Fibroblast of lung (primary cell): ENCODE measurements around the gene RTN4RL1. TPM values are rescaled to one million over a fixed set of nuclear protein-coding genes. Genes with fewer than 3 reads are reported as not detected.

Experiments
- DNase-seq, 2 donors: peaks; one replicate each; pipeline versions ENCODE4 v3.0.0 to v3.0.0-alpha.2; 2010; ENCODE audit warnings: low read depth in 2 of 2
- H2AFZ ChIP-seq: 2 replicates; pipeline ENCODE4 v1.5.1; 2012; ENCODE audit warnings: low read length, control low read depth, inconsistent platforms
- H3K27ac ChIP-seq: 2 replicates; pipeline ENCODE4 v1.5.1; 2011; ENCODE audit warnings: low read length, control low read depth; ENCODE audit not compliant: insufficient read depth
- H3K27me3 ChIP-seq: 2 replicates; pipeline ENCODE4 v1.5.1; 2011; ENCODE audit warnings: mild to moderate bottlenecking, low read length; ENCODE audit not compliant: control insufficient read depth, insufficient read depth
- H3K36me3 ChIP-seq: 2 replicates; pipeline ENCODE4 v1.5.1; 2011; ENCODE audit warnings: low read length; ENCODE audit not compliant: control insufficient read depth, insufficient read depth
- H3K4me1 ChIP-seq: 2 replicates; pipeline ENCODE4 v1.5.1; 2011; ENCODE audit warnings: low read length; ENCODE audit not compliant: control insufficient read depth, insufficient read depth; ENCODE audit errors: extremely low read depth
- H3K4me2 ChIP-seq: 2 replicates; pipeline ENCODE4 v1.5.1; 2011; ENCODE audit warnings: low read length, control low read depth; ENCODE audit not compliant: insufficient read depth; ENCODE audit errors: extremely low read depth
- H3K4me3 ChIP-seq, 4 experiments: fragments of 200-600 bp in 1 of 4; sonication (generic) in 1 of 4; replicated peaks in 1 of 4; 2 replicates each; pipeline ENCODE4 v1.5.1; 2011 to 2016; ENCODE audit warnings: low read length in 4 of 4, low read depth in 3 of 4, mild to moderate bottlenecking in 3 of 4, control low read depth in 2 of 4, inconsistent platforms in 1 of 4, mixed read lengths in 1 of 4; ENCODE audit not compliant: insufficient read depth in 1 of 4; ENCODE audit errors: control extremely low read depth in 1 of 4
- H3K79me2 ChIP-seq: 2 replicates; pipeline ENCODE4 v1.5.1; 2012; ENCODE audit warnings: mild to moderate bottlenecking, low read length, inconsistent platforms; ENCODE audit not compliant: control insufficient read depth, insufficient read depth
- H3K9ac ChIP-seq: 2 replicates; pipeline ENCODE4 v1.5.1; 2011; ENCODE audit warnings: mild to moderate bottlenecking, low read length, control low read depth; ENCODE audit not compliant: insufficient read depth
- H3K9me3 ChIP-seq: 2 replicates; pipeline ENCODE4 v1.5.1; 2012; ENCODE audit warnings: low read depth, low read length; ENCODE audit not compliant: control insufficient read depth, insufficient read depth
- H4K20me1 ChIP-seq: 2 replicates; pipeline ENCODE4 v1.5.1; 2011; ENCODE audit warnings: low read length; ENCODE audit not compliant: control insufficient read depth, insufficient read depth; ENCODE audit errors: extremely low read depth
- EZH2 ChIP-seq: IDR thresholded peaks from 2 replicates; pipeline ENCODE4 v1.5.1; 2012; ENCODE audit warnings: low read length, control low read depth, mild to moderate bottlenecking; ENCODE audit errors: missing control alignments
- polyA plus RNA-seq, 2 donors: library from polyadenylated mRNA; depleted of rRNA in 1 of 2; stranded (reverse) in 1 of 2; unstranded in 1 of 2; fragments of >200 nt; gene quantifications; 2 replicates each; pipeline ENCODE4 v1.2.1, GENCODE V29; 2011 to 2012; ENCODE audit warnings: missing spikeins in 1 of 2
- total RNA-seq: library from RNA; depleted of rRNA; stranded (reverse); fragments of >200 nt; gene quantifications from 2 replicates; pipeline ENCODE4 v1.2.1, GENCODE V29; 2014
- TF ChIP-seq, protein P1 (sequence below), 2 donors: IDR thresholded peaks in 1 of 2; conservative IDR thresholded peaks in 1 of 2; 1 replicate in 1 of 2; 2 replicates in 1 of 2; pipeline ENCODE4 v1.5.1; 2011 to 2012; ENCODE audit warnings: low read length in 2 of 2, control low read depth in 1 of 2, inconsistent platforms in 1 of 2, low read depth in 1 of 2, mild to moderate bottlenecking in 1 of 2

Gene RTN4RL1
- total and polyA plus RNA-seq, 2 donors (not counting 1 experiment from before 2014, with no cell fraction given), result 0.39 to 0.83 TPM

DNA sequence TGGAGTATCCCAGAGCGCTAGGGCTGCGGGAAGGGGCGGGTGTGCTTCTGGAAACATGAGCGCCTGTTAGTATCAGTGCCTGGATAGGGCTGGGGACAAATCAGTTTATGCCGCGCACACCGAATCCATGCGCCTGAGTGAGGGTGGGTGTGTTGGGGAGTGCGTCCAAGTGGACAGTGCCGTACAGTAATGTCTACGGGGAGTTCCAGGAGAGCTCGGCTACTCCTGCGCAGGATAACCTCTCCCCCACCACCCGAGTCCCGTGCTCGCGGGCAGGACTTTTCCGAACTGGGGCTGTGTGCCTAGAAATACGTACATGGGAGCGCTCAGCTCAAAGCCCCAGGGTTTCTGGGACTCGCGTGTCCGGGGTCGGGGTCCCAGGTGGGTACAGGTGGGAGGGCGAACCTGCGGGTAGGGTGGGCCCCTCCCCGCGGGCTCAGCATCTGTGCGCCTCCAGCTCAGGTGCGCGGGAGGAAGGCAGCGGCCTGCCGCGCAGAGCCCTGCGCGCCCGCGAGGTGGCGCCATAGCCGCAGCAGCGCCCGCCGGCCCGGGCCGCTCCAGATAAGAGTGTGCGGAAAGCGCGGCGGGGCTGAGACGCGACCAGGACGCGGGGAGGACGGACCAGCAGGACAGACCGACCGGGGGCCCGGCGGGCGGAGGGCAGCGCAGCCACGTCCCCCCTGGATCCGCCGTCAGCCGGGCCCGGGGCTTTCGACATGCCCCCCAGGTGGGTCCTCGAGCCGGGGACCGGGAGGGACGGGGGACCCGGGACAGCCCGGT lies 29.6 kb upstream of the RTN4RL1 start, which contains the start of gene HIC1:
TSS of gene HIC1 (plus strand) at position 592 of the 780 bp plus-strand sequence. CDS start 1,588 bp downstream, outside the sequence.
- Histone ChIP-seq H3K79me2 (peaks cover 46% of the 10 kb centered on the region), H3K9ac (peak within 1 kb of the TSS; percentile 93), H3K27ac (peak within 1 kb of the TSS; percentile 88), H3K36me3 (peaks cover 18% of the 10 kb centered on the region), H3K4me2 (peak within 1 kb of the TSS; percentile 85), H3K27me3 (no peaks in the 10 kb centered on the region), H4K20me1 (no peaks in the 10 kb centered on the region), H3K4me1 (peaks cover 4% of the 10 kb centered on the region), H3K9me3 (no peaks in the 10 kb centered on the region), H3K4me3 (peak within 1 kb of the TSS; percentile 44 to 80 (median 78)), H2AFZ (no peak within 1 kb of the TSS)
- peak; percentile 76 to 80 for DNase-seq
- TF ChIP-seq, protein P1, sequence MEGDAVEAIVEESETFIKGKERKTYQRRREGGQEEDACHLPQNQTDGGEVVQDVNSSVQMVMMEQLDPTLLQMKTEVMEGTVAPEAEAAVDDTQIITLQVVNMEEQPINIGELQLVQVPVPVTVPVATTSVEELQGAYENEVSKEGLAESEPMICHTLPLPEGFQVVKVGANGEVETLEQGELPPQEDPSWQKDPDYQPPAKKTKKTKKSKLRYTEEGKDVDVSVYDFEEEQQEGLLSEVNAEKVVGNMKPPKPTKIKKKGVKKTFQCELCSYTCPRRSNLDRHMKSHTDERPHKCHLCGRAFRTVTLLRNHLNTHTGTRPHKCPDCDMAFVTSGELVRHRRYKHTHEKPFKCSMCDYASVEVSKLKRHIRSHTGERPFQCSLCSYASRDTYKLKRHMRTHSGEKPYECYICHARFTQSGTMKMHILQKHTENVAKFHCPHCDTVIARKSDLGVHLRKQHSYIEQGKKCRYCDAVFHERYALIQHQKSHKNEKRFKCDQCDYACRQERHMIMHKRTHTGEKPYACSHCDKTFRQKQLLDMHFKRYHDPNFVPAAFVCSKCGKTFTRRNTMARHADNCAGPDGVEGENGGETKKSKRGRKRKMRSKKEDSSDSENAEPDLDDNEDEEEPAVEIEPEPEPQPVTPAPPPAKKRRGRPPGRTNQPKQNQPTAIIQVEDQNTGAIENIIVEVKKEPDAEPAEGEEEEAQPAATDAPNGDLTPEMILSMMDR (conservative IDR thresholded peaks at IDR 0.05 in 1 of 2, IDR thresholded peaks at IDR 0.05 in 1 of 2; ENCODE audit: low read depth in 1 of 2, low read length in 2 of 2), result peak; percentile 49 to 82
- TF ChIP-seq EZH2, result no peak

DNA sequence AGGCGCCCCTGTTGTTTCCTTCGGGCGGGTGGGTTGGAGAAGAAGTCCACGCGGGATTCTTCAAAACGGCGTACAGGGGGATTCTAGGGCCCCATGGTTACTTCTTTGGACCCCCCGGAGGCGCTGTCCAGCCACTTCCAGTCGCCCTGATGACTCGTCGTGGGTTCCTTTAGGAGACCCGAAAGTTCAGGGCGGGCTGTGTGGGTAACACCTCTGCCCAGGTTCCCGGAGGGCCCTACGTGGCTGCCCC lies 29.1 kb upstream of the RTN4RL1 start:
- H4K20me1 ChIP-seq, result no peaks in the 10 kb centered on the region
- TF ChIP-seq, protein P1 (conservative IDR thresholded peaks at IDR 0.05 in 1 of 2, IDR thresholded peaks at IDR 0.05 in 1 of 2; ENCODE audit: low read depth in 1 of 2, low read length in 2 of 2), result no peak
- TF ChIP-seq EZH2, result no peak
- H3K4me3 ChIP-seq, result peak overlapping the region; percentile 30 to 80 (median 44)
- no peak for DNase-seq
- peaks cover 41% of the 10 kb centered on the region for H3K79me2 ChIP-seq
- H2AFZ ChIP-seq, result no peak overlapping the region
- H3K27ac ChIP-seq, result peak overlapping the region; percentile 8
- H3K27me3 ChIP-seq, result no peaks in the 10 kb centered on the region
- H3K4me2 ChIP-seq, result peak overlapping the region; percentile 57
- H3K36me3 ChIP-seq, result peaks cover 18% of the 10 kb centered on the region
- no peaks in the 10 kb centered on the region for H3K9me3 ChIP-seq
- peak overlapping the region; percentile 64 for H3K9ac ChIP-seq
- H3K4me1 ChIP-seq, result peaks cover 2% of the 10 kb centered on the region

DNA sequence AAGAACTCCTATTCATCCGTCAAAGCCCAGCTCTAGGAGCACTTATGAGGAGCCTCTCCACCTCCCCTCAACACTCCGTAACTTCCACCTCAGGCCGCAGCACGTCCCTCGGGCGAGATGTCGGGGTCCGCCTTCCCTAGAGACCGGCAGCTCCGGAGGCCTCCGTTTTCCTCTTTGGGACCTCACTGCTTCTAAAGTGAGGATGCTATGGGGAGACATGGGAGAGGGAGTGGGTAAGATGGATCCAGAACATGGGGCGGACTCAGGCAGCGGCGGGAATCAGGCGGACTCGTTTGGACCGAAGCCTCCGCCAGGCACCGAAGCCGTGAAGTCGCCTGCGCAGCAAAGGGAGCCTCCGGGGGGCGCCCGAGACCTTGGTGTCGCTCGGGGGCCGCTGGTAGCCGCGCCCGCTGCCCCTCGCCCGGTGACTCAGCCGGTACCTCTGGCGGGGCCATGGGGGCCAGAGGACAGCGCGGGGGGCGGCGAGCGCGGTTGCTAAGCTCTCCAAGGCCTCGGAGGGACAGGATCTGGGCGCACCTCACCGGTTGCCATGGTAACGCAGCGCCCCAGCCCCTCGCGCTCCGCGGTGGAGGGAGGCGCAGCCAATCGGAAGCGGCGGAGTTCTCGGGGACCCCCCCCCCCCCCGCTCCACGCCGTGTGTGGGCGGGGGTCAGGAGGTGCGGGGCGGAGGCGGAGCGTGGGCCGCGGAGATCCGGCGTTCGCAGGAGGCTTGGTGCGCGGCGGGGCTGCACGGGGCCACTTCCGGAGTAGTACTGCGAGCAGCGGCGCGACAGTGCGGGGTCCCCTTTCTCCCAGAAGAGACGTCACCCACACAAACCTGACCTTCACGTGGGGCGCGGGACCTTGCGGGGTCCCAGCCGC lies 28.5 kb upstream of the RTN4RL1 start:
- Histone ChIP-seq H4K20me1 (no peaks in the 10 kb centered on the region), H3K9ac (peak overlapping the region; percentile 64), H3K79me2 (peaks cover 35% of the 10 kb centered on the region), H2AFZ (no peak overlapping the region), H3K9me3 (no peaks in the 10 kb centered on the region), H3K4me3 (peak overlapping the region; percentile 30 to 80 (median 44)), H3K4me2 (peak overlapping the region; percentile 57), H3K4me1 (peaks cover 5% of the 10 kb centered on the region), H3K27ac (peak overlapping the region; percentile 8), H3K36me3 (peaks cover 18% of the 10 kb centered on the region), H3K27me3 (no peaks in the 10 kb centered on the region)
- TF ChIP-seq, protein P1 (conservative IDR thresholded peaks at IDR 0.05 in 1 of 2, IDR thresholded peaks at IDR 0.05 in 1 of 2; ENCODE audit: low read depth in 1 of 2, low read length in 2 of 2), result peak; percentile 49 to 56
- no peak for TF ChIP-seq EZH2
- peak; percentile 77 for DNase-seq
